Inflammatory macrophage (primary cell): ENCODE measurements around the gene IHH.

ENCODE experiments used
- DNase-seq, 2 donors: peaks; one replicate each; pipeline ENCODE4 v3.0.0-alpha.2; 2020 to 2022

Gene IHH

DNA sequence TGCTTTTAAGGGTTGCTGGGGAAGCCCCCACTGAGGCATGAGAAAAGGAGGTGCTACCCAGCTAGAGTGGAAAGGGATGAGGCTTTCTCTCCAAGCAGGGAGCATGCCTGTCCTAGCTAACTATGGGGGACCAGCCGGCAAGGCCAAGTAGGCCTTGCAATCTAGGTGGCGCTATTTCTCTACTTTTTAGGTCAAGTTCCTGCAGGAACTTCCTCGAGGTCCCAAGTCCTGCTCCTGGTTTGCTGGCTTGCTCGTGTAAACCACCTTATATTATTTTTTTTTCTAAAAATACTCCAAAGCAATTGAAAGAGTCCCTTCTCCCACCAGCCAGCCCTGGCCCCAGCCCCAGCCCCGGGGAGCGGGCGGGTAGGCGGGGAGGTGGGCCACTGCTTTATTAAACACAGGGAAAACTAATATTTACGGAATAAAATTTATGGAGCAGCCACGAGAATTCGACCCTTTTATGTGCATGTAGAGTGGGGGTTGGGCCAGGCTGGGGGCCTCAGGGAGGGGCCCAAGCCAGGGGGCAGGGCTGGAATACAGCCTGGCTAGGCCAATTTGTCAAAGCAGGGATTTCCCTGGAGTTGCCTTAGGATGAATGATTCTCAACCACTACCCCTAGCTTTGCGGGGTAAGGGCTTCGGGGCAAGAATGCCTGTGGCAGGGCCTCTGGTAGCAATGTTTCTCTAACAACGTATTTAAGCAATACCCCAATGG is 12.8 kb upstream of the IHH start:
- peak; percentile 78 to 86 for DNase-seq

DNA sequence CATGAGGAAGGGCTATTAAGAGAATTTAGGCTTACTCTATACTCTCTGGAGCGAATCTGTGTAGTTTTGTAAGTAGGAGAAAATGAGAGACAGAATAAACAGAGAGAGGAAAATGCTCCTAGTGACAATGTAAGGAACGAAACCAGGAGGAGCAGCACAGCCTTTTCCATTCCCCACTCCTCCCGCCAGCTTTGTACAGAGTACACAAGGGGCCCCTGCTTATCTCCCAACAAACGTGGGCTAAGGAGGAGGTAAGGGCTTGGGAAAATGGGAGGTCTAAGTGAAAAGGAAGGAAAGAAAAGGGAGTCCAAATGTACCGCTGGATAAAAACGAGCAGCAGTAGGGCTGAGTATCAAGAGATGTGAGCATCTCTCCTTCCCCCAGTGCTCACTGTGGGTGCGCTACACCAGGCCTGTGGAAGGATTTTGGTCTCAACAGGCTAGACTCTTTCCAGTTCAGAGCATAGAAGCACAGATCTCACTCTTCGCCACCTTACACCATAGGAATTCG is 12.1 kb upstream of the IHH start:
- DNase-seq, result no peak

DNA sequence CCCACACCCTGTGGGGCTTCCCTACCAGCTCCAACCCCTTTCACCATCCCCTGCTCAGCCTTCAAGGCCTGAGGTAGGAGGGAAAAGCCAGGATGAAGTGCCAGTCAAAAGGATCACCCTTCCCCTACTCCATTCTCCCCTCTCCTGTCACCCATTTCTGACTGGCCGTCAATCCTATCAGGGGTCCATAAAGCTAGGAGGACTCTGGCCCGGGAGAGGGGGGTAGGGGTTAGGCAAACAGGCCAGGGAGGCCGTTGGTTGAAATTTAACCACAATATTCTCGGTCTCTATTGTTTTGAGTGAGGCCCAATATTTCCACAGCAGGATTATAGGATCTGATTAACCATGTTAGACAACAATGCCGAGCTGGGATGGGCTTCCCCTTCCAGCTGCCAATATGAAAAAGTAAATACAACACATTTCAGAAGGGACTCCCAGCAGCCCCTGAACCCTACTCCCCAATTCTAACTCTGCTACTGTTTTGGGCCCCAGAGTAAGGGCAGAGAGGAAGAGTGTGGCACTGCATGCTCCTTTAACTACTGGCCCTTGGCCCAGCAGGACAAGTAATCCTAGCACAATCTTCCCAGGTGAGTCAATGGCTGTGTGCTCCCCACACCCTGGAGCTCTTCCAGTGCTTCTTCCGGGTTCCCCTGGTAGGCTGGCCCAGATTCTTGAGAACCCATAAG is 10.6 kb upstream of the IHH start:
- DNase-seq, result no peak

DNA sequence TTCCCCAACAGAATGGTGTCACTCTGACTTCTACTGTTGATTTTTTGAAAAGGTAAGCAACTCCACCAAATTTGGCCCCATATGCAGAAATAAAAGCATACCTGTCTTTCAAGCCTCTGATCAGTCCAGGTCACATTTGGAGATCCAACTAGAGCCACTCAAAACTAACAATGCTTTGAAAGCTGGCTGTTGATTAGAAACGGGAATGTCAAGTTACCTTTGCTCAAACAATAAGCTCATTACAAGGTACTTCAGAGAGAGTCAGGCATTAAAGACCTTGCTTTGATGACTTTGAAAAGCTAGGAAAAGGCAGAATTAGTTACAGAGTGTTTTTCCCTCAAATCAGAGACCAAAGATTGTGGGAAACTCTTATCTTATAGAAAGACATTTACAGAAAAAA is 4.8 kb upstream of the IHH start:
- DNase-seq, result no peak

DNA sequence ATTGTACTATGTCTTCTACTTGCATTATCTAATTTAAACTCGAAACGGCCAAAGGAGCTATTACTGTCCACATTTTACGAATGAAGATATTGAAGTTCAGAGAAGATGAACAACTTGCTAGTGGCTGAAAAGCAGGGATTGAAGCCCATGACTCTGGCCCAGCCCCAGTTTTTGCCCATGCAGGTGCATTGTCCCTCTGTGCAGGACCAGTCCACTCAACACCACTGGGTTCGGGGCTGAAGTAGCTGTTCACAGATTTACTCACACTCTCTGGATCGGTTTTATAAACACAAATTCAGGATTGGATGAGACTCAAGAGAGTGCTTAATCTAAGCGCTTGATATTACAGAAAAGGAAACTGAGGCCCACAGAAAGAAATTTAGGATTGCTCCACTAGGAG is 1.4 kb upstream of the IHH start:
- DNase-seq, result no peak

DNA sequence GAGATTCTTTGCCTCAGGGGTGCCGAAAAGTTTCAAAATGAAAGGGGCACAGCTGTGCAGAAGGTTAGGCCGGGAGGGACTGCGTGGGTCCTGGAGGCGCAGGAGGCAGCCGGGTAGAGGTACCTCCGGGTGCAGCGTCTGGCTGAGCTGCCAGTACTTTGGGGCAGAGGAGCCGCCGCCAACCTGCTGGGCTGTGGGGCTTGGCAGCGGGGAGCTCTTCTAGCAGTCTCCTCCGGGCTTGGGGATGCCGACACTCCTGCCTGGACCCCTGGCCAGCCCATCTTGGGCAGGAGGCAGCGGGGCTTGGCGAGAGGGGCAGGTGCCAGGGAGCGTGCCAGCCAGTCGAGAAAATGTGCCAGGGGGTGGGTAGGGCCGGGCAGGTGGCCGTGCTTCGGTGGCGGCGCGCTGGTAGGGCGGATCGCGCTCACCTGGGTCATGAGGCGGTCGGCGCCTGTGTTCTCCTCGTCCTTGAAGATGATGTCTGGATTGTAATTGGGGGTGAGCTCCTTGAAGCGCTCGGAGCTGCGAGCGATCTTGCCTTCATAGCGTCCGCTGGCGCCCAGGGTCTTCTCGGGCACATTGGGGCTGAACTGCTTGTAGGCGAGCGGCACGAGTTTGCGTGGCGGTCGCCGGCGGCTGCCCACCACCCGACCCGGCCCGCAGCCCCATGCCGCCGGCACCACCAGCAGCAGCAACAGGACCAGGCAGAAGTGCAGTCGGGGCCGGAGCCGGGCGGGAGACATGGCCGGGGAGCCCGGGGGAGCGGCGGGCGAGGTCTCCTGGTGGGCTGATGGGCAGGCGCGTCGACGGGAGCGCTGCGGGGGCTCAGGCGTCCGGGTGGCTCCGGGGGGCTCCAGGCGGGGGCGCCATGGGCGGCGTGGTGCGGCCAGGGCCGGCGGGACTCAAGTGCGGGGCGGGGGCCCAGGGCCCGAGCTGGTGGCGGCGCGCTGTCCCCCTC is 717 bp downstream of the IHH start:
- no peak for DNase-seq

DNA sequence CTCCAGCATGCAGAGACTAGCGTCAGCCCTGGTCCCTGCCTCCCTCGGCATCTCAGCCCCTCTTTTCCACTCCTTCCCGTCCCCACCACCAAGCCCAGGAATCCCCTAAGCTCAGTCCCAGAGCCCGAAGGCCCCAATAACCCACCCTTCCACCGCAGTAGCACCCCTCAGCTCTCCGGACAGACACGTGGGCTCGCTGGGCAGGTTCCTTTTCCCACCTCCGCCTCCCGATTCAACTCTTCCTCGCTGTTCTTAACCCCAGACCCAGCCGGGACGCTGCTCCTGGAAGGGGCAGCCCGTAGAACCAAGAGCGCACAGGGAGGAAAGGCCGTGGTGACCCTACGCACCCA is 1.4 kb downstream of the IHH start:
- DNase-seq, result no peak

DNA sequence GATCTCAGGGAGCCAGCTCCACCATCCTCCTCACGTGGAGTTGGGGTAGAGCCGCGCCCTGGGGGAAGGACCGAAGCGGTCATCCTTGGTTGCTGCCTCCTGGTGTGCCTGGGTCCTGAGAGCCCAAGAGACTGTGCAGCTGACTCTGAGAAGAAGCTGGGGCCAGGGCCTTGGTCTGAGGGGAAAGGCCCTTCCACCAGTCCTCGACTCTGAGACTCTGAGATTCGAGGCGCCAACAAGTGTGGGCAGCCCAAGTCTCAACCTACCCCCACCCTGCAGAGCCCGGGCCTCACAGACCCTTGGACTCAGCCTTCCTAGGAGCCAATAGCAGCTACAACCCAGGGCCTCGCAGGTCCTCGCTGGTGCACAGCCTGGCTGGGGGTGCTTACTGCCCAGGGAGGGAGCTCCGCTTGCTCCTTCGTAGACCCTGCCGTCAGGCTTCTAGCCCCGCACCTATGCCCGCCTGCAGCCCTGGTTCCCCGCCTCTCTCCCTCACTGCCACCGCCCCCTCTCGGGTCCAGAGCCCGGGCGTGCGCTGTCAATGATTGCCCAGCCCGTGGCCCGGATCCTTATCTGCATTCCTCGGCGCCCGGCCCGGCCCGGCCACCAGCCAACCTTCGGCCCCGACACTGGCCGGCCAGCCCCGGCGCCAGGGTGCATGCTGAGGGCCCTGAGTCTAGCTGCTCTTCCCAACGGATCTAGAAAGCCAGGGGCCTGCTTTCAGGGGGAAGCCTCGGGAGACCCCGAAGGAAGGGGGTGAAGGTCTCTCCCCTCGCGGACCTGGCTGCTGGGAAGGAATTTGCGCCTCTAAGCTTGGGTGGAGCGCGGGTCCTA is 2.0 kb downstream of the IHH start:
- no peak for DNase-seq

DNA sequence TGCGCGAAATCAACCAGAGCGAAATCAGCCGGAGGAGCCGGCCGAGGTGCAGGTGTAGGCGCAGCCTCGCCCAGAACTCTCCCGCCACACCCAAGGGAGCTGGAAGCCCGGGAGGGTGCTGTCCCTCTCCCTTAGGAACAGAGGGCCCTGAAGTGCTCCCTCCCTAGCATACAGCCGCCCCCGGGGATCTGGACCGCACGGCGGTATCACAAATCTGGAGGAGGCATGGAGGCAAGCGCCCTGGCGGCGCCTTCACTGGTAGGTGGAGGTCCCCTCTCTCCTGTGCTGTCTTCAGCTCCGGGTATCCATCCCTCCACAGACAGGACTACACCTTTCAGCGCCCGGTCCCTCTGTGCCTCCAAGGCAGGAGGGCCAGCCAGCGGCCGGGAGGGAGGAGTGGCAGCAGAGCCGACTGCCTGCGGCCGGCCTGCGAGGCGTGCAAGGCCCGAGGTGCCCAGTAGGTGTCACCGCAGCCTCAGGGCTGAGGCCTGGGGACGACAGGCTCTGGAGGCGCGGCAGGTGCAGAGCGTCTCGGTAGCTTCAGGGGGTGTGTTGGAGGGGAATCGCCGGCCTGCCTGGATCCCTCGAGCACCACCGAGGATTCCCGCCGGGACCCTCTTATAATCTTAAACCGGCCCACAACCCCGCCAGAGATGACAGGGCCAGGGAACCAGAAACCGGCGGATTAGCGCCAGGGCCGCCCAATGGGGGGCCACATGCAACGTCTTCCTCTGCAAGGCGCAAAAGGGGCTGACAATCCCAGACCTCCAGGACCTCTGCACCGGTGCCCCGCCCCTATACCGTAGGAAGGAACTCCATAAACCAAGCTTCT is 2.8 kb downstream of the IHH start:
- peak; percentile 57 to 68 for DNase-seq

DNA sequence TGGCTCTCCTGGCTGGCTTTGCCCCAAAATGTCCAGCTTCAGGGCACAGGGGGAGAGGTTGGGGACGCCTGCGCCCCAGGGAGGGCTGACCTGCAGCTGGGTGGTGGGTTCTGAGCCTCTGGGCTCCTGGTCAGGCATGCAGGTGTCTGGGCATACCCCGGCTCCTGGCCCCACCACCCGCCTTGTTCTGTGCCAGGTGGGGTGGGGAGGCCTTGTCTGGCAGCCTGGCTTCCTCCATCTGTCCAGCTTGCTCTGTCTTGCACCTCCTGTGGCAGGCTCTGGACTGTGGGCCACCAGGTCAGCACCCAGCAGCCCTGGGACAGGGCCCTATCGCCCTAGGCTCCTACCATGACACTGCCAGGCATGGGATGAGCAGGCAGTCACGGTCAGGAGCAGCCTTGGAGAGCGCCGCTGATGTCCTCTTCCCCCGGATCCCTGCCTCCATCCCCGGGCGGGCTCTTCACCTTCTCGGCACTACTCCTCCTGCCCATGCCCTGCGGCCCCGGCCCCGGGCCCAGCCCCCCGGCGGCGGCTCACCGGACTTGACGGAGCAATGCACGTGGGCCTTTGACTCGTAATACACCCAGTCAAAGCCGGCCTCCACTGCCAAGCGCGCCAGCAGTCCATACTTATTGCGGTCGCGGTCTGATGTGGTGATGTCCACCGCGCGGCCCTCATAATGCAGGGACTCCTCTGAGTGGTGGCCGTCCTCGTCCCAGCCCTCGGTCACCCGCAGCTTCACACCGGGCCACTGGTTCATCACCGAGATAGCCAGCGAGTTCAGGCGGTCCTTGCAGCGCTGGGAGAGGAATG is 3.6 kb downstream of the IHH start:
- DNase-seq, result no peak

DNA sequence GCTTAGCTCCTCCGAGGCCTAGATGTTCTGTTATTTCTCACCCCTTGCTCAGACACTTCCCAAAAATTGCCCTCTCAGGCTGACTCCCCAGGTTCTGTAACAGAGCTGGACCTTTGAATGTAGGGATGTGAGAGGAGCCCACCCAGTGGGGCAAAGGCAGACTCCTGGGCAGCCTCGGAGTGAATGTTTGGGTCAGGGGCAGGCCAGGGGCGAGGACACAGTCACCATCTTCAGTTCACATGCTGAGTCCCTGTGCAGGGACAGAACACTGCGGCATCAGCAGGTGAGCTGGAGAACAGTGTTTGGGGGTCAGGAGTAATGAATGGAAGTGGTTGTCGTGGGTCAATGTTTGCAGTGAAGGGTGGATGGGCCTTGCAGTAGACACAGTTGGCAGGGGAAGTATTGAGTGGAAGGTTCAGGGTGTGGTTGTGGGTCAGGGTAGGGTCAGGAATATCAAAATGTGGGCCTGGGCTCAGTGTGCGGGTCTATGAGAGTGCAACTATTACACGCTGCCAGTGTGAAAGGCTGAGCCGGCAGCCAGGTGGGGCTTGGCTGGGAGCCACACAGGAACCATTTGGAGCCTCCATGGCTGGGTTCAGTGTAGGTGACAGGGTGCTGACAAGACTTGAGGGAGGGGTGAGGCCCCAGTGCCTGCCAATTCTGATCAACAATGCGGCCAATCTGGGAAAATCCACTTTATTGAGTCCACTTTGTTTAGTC is 4.4 kb downstream of the IHH start:
- no peak for DNase-seq

DNA sequence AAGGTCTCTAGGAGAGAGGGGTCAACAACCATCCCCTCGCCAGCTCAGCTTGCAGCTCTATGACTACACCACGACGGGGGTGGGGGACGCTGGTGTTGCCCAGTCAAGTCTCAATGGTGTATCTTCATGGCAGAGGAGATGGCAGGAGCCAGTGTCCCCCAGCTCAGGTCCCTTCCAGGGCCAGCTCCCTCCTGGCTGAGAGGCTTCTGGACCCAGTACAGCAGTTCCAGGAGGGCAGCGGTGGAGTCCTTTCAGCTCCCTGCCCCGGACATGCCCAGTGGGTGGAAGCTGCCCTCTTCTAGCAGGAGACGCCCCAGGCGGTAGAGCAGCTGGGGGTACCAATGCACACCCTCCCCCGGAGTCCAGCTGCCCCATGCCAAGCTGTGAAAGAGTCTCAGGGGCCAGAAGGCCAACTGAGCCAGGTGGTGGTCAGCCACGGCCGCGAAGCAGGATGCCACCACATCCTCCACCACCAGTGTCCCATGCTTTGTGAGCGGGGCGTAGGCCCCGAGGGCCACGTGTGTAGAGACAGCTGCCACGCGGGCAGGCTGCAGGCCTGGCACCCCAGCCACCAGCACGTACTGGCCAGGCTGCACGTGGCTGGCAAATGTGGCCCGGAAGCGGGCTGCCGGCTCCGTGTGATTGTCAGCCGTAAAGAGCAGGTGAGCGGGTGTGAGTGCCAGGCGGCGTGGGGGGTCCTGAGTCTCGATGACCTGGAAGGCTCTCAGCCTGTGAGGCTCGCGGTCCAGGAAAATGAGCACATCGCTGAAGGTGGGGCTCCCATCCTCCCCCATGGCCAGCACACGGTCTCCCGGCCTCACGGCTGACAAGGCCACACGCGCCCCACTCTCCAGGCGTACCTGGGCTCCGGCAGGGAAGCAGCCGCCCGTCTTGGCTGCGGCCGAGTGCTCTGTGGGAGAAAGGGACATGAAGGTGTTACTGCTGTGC is 5.5 kb downstream of the IHH start:
- no peak for DNase-seq

DNA sequence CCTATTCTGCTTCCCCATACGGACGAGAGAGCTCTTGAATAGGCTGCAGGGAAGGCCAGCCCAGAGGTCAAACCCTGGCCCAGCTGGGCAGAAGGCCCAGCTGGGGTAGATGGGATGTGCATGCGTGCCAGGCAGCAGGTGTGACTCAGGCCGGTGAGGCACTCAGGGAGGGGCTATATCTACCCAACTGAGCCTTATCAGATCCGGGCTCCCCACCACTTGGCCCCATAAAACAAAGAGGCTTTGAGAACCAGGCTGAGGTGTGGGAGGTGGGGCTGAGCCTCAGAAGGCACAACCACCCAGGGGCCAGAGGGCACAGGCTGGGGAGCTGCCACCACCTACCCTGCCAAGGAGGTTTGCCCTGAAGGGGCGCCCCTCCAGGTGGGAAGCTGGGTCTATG is 11.4 kb downstream of the IHH start:
- DNase-seq, result no peak

DNA sequence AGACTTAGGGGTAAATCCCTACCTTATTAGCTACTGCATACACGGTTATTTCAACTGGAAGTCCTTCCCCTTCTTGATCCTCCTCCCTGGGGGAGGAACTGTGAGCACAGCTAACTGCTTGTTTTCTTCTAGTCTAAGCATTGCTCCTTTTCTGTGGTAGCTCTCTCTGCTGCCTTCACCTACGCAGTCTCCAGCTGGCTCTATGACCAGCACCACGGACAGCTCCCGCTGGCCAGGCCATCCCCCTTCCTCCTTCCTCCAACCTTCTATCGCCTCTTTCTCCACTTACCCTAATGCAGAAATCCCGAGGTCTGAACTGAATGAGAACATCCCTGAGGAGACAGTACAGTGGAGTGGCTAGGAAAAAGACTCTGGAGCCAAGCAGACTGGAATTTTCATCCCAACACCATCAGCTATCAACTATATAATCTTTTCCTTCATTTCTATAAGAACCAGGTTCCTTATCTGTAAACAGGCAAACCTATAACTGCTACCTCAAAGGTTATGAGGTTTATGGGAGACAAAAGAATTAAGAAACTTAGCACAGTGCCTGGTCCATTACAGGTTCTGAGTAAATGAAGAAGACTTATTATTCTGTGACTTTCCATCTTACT is 14.7 kb downstream of the IHH start:
- peak; percentile 37 to 48 for DNase-seq

DNA sequence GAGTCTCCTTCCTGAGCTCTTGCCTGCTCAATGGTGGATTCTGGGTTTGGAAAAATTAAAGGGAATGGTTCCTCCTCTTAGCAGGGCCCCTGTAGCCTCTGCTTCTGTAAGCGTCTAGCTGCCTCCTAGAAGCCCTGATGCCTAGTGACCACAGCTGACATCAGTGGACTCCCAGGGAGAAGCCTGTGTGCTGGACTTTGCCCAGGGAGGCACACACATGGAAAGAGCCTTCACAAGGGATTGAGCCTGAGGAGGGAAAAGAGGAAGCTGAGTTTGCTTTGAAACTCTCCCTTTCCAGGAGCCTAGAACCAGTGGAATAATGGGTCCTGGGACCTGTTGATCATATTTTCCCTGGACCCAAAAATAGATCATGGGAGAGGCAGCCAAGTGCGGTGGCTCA is 18.0 kb downstream of the IHH start:
- no peak for DNase-seq

DNA sequence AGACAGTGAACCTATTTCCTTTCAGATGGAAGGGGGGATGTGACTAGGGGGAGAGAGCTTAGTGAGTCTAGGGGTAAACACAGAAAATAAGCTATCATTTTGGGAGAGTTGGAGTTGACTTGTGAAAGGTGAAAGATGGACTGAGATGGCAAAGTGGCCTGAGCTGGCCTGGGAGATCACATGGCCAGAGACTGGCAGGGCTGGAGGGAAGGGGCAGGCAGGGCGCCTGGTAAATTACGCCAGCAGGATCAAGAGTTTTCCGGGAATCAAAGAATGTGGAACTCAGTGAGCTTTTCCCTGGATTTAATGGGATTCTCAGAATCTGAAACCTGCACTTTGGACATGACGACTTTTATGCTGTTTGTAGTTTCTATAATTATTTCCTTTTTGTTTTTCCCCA is 18.6 kb downstream of the IHH start:
- DNase-seq, result no peak

DNA sequence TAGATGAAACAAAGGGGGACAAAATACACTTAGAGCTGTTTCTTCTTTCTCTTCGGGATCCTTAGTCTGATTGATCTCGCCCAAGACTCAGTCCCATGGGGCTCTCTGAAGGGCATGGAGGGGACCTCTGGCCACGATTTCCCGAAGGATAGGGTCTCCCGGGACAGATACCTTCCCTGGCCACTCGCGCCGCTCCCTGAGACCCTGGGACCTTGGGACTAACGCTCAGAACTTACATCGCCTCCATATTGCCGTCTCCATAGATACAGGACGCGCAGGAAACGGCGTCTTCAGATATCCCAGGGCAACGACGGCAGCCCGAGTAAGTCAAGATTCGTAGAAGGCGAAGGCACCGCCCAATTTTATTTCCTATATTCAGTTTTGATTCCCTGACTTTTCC is 19.5 kb downstream of the IHH start, which contains the start of gene CFAP65:
Gene CFAP65 (minus strand): TSS at position 265 of the 400 bp plus-strand sequence. CDS start 2,468 bp downstream, outside the sequence.
- peak; percentile 15 to 47 for DNase-seq

DNA sequence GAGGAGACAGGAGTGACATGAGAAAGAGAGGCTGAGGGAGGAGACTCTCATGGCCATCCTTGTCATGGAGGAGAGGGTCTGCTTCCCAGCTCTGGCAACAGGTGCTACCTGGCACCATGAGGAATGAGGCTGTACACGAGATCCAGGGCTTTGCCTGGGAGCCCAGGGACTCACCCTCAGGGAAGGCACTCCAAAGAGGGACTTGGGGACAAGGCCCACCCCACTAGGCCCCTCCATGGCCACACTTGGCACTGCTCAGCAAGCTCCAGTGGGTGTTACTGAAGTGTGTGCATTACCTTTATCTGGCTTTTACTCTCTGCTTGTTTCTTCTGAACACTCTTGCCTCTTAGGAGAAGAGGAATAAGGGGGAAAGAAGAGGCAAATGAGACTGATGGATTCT is 22.1 kb downstream of the IHH start:
- no peak for DNase-seq
